Endothelial cell of umbilical vein (primary cell): ENCODE data around the gene MFSD2A. TPM values are rescaled to one million over a fixed set of nuclear protein-coding genes. Genes with fewer than 3 reads are reported as not detected.

Source experiments
- BruUV-seq: library from RNA; stranded (reverse); fragments of 400-500 nt; replicated peaks from 2 replicates; lab custom pipeline; 2021; lab: Mats Ljungman, UMichigan
- CTCF ChIA-PET: fragments of 300-600, 350-600 bp; sonication (Branson Sonifier 250); formaldehyde crosslinking; loops from one replicate; lab custom pipeline; 2021; ENCODE audit warnings: antibody characterized with exemption, inconsistent platforms; lab: Charles Lee
- POLR2A ChIA-PET: fragments of 300-600, 350-600 bp; sonication (Branson Sonifier 250); formaldehyde crosslinking; loops from one replicate; lab custom pipeline; 2021; ENCODE audit warnings: antibody characterized with exemption, inconsistent platforms; lab: Charles Lee
- DNase-seq: peaks from one replicate; pipeline ENCODE4 v3.0.0-alpha.2; 2011; ENCODE audit warnings: low read depth, low spot score
- FAIRE-seq: peaks from 2 replicates; lab custom pipeline; 2011; peaks lifted over from hg19 to GRCh38; lab: Jason Lieb, UNC
- H2AFZ ChIP-seq: 2 replicates; pipeline ENCODE4 v1.6.0; 2012; ENCODE audit warnings: low read depth, low read length, control low read depth, inconsistent platforms
- H3K27ac ChIP-seq: 2 replicates; pipeline ENCODE4 v1.5.1; 2011; ENCODE audit warnings: low read depth, mild to moderate bottlenecking, control low read depth, low read length, moderate library complexity; ENCODE audit not compliant: insufficient read depth
- H3K27me3 ChIP-seq, 2 experiments: 2 replicates each; pipeline versions ENCODE4 v1.6.0 to v1.6.1; 2011; ENCODE audit warnings: low read length in 2 of 2, mixed read lengths in 1 of 2; ENCODE audit not compliant: control insufficient read depth in 2 of 2, insufficient read depth in 2 of 2
- H3K36me3 ChIP-seq, 2 experiments: 2 replicates in 1 of 2; 3 replicates in 1 of 2; pipeline ENCODE4 v1.5.1; 2011; ENCODE audit warnings: low read length in 2 of 2, mild to moderate bottlenecking in 1 of 2, moderate library complexity in 1 of 2; ENCODE audit not compliant: control insufficient read depth in 2 of 2, insufficient read depth in 2 of 2; ENCODE audit errors: extremely low read depth in 1 of 2
- H3K4me1 ChIP-seq: 3 replicates; pipeline ENCODE4 v1.5.1; 2011; ENCODE audit warnings: mild to moderate bottlenecking, low read length; ENCODE audit not compliant: control insufficient read depth, insufficient read depth; ENCODE audit errors: extremely low read depth
- H3K4me2 ChIP-seq: 2 replicates; pipeline ENCODE4 v1.6.1; 2011; ENCODE audit warnings: low read length, control low read depth, mixed read lengths; ENCODE audit not compliant: insufficient read depth
- H3K4me3 ChIP-seq, 3 experiments: fragments of 200-600 bp in 1 of 3; sonication (generic), shearing (Covaris generic) in 1 of 3; replicated peaks in 1 of 3; 2 replicates each; pipeline ENCODE4 v1.5.1; 2011 to 2016; ENCODE audit warnings: control low read depth in 3 of 3, low read length in 3 of 3, mild to moderate bottlenecking in 2 of 3, inconsistent platforms in 1 of 3, low read depth in 1 of 3, moderate library complexity in 1 of 3; ENCODE audit not compliant: insufficient read depth in 1 of 3
- H3K79me2 ChIP-seq: 2 replicates; pipeline ENCODE4 v1.6.0; 2012; ENCODE audit warnings: low read length, inconsistent platforms; ENCODE audit not compliant: control insufficient read depth, insufficient read depth
- H3K9ac ChIP-seq: replicated peaks from 2 replicates; pipeline ENCODE3; 2011; ENCODE audit warnings: low read length, control low read depth; ENCODE audit not compliant: insufficient read depth; ENCODE audit errors: extremely low read depth
- H3K9me1 ChIP-seq: replicated peaks from 3 replicates; pipeline ENCODE4 v1.6.0; 2011; ENCODE audit warnings: mild to moderate bottlenecking, low read length; ENCODE audit not compliant: control insufficient read depth, insufficient read depth; ENCODE audit errors: extremely low read depth
- H3K9me3 ChIP-seq: replicated peaks from 2 replicates; pipeline ENCODE4 v1.5.1; 2012; ENCODE audit warnings: low read length, inconsistent platforms; ENCODE audit not compliant: control insufficient read depth, insufficient read depth
- H4K20me1 ChIP-seq: replicated peaks from 2 replicates; pipeline ENCODE3; 2011; ENCODE audit warnings: mild to moderate bottlenecking, low read length; ENCODE audit not compliant: control insufficient read depth, insufficient read depth; ENCODE audit errors: extremely low read depth
- CTCF ChIP-seq, 2 donors: IDR thresholded peaks; 1 replicate in 1 of 2; 2 replicates in 1 of 2; pipeline ENCODE4 v1.5.1; 2011; ENCODE audit warnings: low read length in 2 of 2, mild to moderate bottlenecking in 2 of 2, moderate library complexity in 2 of 2, control low read depth in 1 of 2, inconsistent platforms in 1 of 2, low read depth in 1 of 2; ENCODE audit not compliant: insufficient read depth in 1 of 2; ENCODE audit errors: extremely low read depth in 1 of 2
- EZH2 ChIP-seq: IDR thresholded peaks from 2 replicates; pipeline ENCODE4 v1.6.1; 2012; ENCODE audit warnings: borderline replicate concordance, low read depth, mild to moderate bottlenecking, moderate library complexity, low read length, inconsistent platforms; ENCODE audit not compliant: severe bottlenecking
- FOS ChIP-seq: IDR thresholded peaks from 2 replicates; pipeline ENCODE4 v1.6.1; 2011; ENCODE audit warnings: mild to moderate bottlenecking, low read length, moderate library complexity, borderline replicate concordance; ENCODE audit not compliant: insufficient read depth
- GATA2 ChIP-seq: IDR thresholded peaks from 2 replicates; pipeline ENCODE4 v1.7.0; 2011; ENCODE audit warnings: low read depth, mild to moderate bottlenecking, moderate library complexity, mixed read lengths, low read length; ENCODE audit not compliant: insufficient read length, insufficient read depth
- JUN ChIP-seq: IDR thresholded peaks from 2 replicates; pipeline ENCODE4 v1.6.1; 2011; ENCODE audit warnings: borderline replicate concordance, low read depth; ENCODE audit not compliant: insufficient read length, insufficient read depth
- MAX ChIP-seq: IDR thresholded peaks from 2 replicates; pipeline ENCODE4 v1.6.1; 2011; ENCODE audit not compliant: insufficient read depth, insufficient read length
- MYC ChIP-seq: IDR thresholded peaks from one replicate; pipeline ENCODE4 v1.6.1; 2011; ENCODE audit warnings: mild to moderate bottlenecking, low read depth, low read length
- POLR2A ChIP-seq: IDR thresholded peaks from 2 replicates; pipeline ENCODE4 v1.6.1; 2012; ENCODE audit warnings: low read depth, mild to moderate bottlenecking, control low read depth, low read length
- POLR2AphosphoS5 ChIP-seq: IDR thresholded peaks from 2 replicates; pipeline ENCODE4 v1.6.1; 2012; ENCODE audit warnings: low read depth, mild to moderate bottlenecking, control low read depth, low read length, moderate library complexity; ENCODE audit not compliant: insufficient read depth
- dilution Hi-C: fragments of 300-500 bp; cut with MboI; formaldehyde crosslinking; loops from one replicate; pipeline ENCODE4 v1.15.0; 2019; ENCODE audit warnings: low sequenced_read_pairs; ENCODE audit not compliant: extremely low pct_ligation_motif_present
- intact Hi-C: fragments of 100-400 bp; cut with micrococcal nuclease; formaldehyde crosslinking; loops from one replicate; pipeline ENCODE4 v1.10.0; 2022
- polyA plus RNA-seq, 4 experiments: library from polyadenylated mRNA; depleted of rRNA in 3 of 4; stranded (reverse) in 3 of 4; unstranded in 1 of 4; fragments of >200 nt; gene quantifications; 2 replicates each; pipeline versions ENCODE4 v1.2.1 to v1.2.3, GENCODE V29; 2011 to 2012; ENCODE audit warnings: missing spikeins in 1 of 4
- total RNA-seq: library from RNA; stranded (reverse); gene quantifications from 2 replicates; pipeline ENCODE4 v1.2.3, GENCODE V29; 2021

The MFSD2A gene
- total and polyA plus RNA-seq, 2 donors (not counting 3 experiments of a cell fraction or from before 2014, with no cell fraction given): 2.7 to 5.5 TPM

- Histone ChIP-seq H4K20me1 (no peaks in the 10 kb centered on the region), H3K4me1 (peaks cover 14% of the 10 kb centered on the region), H3K36me3 (no peaks in the 10 kb centered on the region), H3K4me2 (no peak overlapping the region), H3K27ac (no peak overlapping the region), H3K27me3 (no peaks in the 10 kb centered on the region), H3K4me3 (no peak overlapping the region), H3K9me3 (no peaks in the 10 kb centered on the region), H3K9me1 (no peaks in the 10 kb centered on the region), H2AFZ (no peak overlapping the region), H3K9ac (no peak overlapping the region), H3K79me2 (peaks cover 2% of the 10 kb centered on the region)
- ChIA-PET CTCF (interaction anchor here (0.9 to 2.3 kb wide), 3 partner anchors 12 to 41 kb away, joined by 3 to 5 read pairs (median 5); no protein-coding TSS in a partner anchor), POLR2A (no interaction called here)
- DNase-seq (no peak), FAIRE-seq (no peak)
- BruUV-seq: no TSS peak
- dilution Hi-C loops (no loop called here), intact Hi-C loops (loop anchor here (5.0 kb wide), 2 partner anchors 42 to 57 kb away; partner anchors contain the start of gene MYCL)
- TF ChIP-seq FOS: no peak
- no peak for TF ChIP-seq EZH2
- TF ChIP-seq MAX: no peak
- no peak for TF ChIP-seq JUN
- TF ChIP-seq POLR2A: no peak
- TF ChIP-seq MYC: no peak
- no peak for TF ChIP-seq GATA2
- TF ChIP-seq CTCF (IDR thresholded peaks at IDR 0.05; ENCODE audit: extremely low read depth in 1 of 2, insufficient read depth in 1 of 2, low read depth in 1 of 2, low read length in 2 of 2): no peak
- TF ChIP-seq POLR2AphosphoS5: no peak
Observed at GRCh38 chr1:39959651-39960333, 4.8 kb downstream of the MFSD2A start.
